Measurements from ENCODE around the gene ACE2.

GRCh38 chrX:15617111-15617510 lies 16.4 kb upstream of the ACE2 start:
- TF ChIP-seq CTCF (IDR thresholded peaks at IDR 0.05) (no peak), POLR2AphosphoS5 (IDR thresholded peaks at IDR 0.05) (no peak), POLR2A (IDR thresholded peaks at IDR 0.05) (no peak), EP300 (IDR thresholded peaks at IDR 0.05) (no peak)
